GM12801 (cell line): ENCODE measurements around the gene GRIP1.

ENCODE experiments used
- CTCF ChIP-seq: IDR thresholded peaks from one replicate; pipeline ENCODE4 v1.5.1; 2011; ENCODE audit warnings: control low read depth; ENCODE audit not compliant: insufficient read length; ENCODE audit errors: extremely low read depth

The GRIP1 gene

GRCh38 chr12:66428870-66429269 is 250.0 kb downstream of the GRIP1 start:
- no peak for TF ChIP-seq CTCF

- no peak for TF ChIP-seq CTCF
Observed at GRCh38 chr12:66428261-66428660, 250.6 kb downstream of the GRIP1 start.

- TF ChIP-seq CTCF = no peak
Observed at GRCh38 chr12:66426696-66427095, 252.2 kb downstream of the GRIP1 start.

- TF ChIP-seq CTCF = no peak
Observed at GRCh38 chr12:66423266-66423665, 255.6 kb downstream of the GRIP1 start.

- no peak for TF ChIP-seq CTCF
Observed at GRCh38 chr12:66418908-66419307, 260.0 kb downstream of the GRIP1 start.

GRCh38 chr12:66417217-66417616 is 261.7 kb downstream of the GRIP1 start:
- no peak for TF ChIP-seq CTCF

GRCh38 chr12:66409195-66409871 is 269.5 kb downstream of the GRIP1 start:
- no peak for TF ChIP-seq CTCF
